Cardiac ventricle fibroblast (primary cell): ENCODE results near the gene UGT1A9. TPM values are rescaled to one million over a fixed set of nuclear protein-coding genes. Genes with fewer than 3 reads are reported as not detected.

ENCODE experiments used
- total RNA-seq: library from RNA; depleted of rRNA; stranded (reverse); fragments of >200 nt; gene quantifications from 2 replicates; pipeline ENCODE4 v1.2.3, GENCODE V29; 2015

Gene UGT1A9
- total RNA-seq, result not detected in 2 replicates

DNA sequence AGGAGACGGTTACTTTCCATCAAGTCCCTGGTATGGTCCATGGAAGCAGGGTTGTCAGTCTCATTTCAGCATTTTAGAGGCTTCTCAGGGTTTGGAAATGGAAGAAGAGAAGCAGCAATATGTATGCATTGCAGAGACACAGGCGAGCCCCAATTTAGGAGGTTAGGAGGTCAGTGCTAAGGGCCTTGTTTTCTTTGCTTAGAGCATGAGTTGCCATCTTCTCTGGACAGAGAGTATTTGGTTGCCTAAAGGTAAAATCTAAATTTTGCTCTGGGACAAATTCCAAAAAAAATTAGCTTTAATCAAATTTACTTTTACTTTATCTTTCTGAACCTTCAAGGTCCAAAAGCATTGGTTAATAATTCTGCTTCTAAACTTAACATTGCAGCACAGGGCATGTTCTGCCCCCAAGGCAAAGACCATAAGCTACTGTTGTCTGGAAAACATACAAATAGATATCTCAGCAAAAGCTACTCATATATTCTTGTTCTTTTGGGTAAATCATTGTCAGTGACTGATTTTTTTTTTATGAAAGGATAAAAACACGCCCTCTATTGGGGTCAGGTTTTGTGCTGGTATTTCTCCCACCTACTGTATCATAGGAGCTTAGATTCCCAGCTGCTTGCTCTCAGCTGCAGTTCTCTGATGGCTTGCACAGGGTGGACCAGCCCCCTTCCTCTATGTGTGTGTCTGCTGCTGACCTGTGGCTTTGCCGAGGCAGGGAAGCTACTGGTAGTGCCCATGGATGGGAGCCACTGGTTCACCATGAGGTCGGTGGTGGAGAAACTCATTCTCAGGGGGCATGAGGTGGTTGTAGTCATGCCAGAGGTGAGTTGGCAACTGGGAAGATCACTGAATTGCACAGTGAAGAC lies at the start of gene UGT1A9:
TSS of gene UGT1A9 (plus strand) at position 609 of the 872 bp plus-strand sequence. CDS start at position 646, 37 bp downstream.

DNA sequence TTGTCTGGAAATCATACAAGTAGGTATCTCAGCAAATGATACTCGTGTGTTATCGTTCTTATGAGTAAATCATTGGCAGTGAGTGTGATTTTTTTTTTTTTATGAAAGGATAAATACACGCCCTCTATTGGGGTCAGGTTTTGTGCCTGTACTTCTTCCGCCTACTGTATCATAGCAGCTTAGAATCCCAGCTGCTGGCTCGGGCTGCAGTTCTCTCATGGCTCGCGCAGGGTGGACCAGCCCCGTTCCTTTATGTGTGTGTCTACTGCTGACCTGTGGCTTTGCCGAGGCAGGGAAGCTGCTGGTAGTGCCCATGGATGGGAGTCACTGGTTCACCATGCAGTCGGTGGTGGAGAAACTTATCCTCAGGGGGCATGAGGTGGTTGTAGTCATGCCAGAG lies 35.4 kb upstream of the UGT1A9 start, which contains the start of gene UGT1A10:
TSS of gene UGT1A10 (plus strand) at position 143 of the 400 bp plus-strand sequence. CDS start at position 218, 75 bp downstream.

DNA sequence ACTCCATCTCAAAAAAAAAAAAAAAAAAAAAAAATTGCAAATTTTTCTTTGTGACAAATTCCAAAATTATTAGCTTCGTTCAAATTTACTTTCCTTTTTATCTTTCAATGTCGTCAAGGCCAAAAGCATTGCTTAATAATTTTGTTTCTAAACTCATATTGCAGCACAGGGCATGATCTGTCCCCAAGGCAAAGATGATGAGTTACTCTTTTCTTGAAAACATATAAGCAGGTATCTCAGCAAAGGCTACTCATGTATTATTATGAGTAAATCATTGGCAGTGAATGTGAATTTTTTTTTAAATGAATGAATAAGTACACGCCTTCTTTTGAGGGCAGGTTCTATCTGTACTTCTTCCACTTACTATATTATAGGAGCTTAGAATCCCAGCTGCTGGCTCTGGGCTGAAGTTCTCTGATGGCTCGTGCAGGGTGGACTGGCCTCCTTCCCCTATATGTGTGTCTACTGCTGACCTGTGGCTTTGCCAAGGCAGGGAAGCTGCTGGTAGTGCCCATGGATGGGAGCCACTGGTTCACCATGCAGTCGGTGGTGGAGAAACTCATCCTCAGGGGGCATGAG lies 9.9 kb downstream of the UGT1A9 start, which contains the start of gene UGT1A7:
TSS of gene UGT1A7 (plus strand) at position 381 of the 579 bp plus-strand sequence. CDS start at position 418, 37 bp downstream.

DNA sequence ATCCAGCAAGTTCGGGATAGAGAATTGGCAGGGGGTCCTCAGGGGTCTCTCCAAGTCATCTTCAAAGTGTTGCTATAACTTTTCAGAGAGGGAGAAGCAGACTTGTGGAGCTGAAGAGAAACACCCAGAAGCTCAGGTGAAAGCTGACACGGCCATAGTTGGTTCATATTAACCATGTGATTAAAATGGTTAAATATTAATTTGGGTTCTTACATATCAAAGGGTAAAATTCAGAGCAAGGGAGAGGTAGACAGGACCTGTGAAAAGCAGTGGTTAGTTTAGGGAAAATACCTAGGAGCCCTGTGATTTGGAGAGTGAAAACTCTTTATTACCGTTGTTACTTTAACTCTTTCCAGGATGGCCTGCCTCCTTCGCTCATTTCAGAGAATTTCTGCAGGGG lies 20.9 kb downstream of the UGT1A9 start, which contains the start of gene UGT1A6:
TSS of gene UGT1A6 (plus strand) at position 243 of the 400 bp plus-strand sequence. CDS start at position 358, 115 bp downstream.

DNA sequence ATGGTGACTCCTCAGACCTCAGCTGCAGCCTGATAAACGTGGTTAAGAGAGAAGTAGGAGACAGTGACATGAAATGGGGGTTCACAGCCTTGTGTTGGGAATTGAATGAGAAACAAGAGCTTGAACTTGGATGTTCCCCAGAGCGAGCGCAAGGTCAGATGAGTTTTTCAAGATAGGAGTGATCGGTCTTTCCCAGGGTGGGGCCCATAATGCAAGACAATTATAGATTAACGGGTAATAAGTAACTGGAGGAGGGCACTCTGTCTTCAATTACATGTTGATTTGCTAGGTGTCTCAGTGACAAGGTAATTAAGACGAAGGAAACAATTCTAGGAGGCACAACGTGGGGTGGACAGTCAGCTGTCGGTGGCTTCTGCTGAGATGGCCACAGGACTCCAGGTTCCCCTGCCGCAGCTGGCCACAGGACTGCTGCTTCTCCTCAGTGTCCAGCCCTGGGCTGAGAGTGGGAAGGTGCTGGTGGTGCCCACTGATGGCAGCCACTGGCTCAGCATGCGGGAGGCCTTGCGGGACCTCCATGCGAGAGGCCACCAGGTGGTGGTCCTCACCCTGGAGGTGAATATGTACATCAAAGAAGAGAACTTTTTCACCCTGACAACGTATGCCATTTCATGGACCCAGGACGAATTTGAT lies 41.0 kb downstream of the UGT1A9 start, which contains the start of gene UGT1A5:
TSS of gene UGT1A5 (plus strand) at position 297 of the 651 bp plus-strand sequence. CDS start at position 382, 85 bp downstream.

DNA sequence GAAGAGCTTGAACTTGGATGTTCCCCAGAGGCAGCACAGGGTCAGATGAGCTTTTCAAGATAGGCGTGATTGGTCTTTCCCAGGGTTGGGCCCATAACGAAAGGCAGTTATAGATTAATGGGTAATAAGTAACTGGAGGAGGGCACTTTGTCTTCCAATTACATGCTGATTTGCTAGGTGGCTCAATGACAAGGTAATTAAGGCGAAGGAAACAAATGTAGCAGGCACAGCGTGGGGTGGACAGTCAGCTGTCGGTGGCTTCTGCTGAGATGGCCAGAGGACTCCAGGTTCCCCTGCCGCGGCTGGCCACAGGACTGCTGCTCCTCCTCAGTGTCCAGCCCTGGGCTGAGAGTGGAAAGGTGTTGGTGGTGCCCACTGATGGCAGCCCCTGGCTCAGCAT lies 46.9 kb downstream of the UGT1A9 start, which contains the start of gene UGT1A4:
TSS of gene UGT1A4 (plus strand) at position 185 of the 400 bp plus-strand sequence. CDS start at position 270, 85 bp downstream.

DNA sequence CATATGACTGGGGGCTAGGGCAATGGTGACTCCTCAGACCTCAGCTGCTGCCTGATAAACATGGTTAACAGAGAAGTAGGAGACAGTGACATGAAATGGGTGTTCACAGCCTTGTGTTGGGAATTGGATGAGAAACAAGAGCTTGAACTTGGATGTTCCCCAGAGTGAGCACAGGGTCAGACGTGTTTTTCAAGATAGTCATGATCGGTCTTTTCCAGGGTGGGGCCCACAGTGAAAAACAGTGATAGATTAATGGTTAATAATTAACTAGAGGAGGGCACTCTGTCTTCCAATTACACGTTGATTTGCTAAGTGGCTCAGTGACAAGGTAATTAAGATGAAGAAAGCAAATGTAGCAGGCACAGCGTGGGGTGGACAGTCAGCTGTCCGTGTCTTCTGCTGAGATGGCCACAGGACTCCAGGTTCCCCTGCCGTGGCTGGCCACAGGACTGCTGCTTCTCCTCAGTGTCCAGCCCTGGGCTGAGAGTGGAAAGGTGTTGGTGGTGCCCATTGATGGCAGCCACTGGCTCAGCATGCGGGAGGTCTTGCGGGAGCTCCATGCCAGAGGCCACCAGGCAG lies 57.1 kb downstream of the UGT1A9 start, which contains the start of gene UGT1A3:
TSS of gene UGT1A3 (plus strand) at position 320 of the 579 bp plus-strand sequence. CDS start at position 405, 85 bp downstream.

DNA sequence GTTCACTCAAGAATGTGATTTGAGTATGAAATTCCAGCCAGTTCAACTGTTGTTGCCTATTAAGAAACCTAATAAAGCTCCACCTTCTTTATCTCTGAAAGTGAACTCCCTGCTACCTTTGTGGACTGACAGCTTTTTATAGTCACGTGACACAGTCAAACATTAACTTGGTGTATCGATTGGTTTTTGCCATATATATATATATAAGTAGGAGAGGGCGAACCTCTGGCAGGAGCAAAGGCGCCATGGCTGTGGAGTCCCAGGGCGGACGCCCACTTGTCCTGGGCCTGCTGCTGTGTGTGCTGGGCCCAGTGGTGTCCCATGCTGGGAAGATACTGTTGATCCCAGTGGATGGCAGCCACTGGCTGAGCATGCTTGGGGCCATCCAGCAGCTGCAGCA lies 88.3 kb downstream of the UGT1A9 start, which contains the start of gene UGT1A1:
TSS of gene UGT1A1 (plus strand) at position 228 of the 400 bp plus-strand sequence. CDS start at position 246, 18 bp downstream.

DNA sequence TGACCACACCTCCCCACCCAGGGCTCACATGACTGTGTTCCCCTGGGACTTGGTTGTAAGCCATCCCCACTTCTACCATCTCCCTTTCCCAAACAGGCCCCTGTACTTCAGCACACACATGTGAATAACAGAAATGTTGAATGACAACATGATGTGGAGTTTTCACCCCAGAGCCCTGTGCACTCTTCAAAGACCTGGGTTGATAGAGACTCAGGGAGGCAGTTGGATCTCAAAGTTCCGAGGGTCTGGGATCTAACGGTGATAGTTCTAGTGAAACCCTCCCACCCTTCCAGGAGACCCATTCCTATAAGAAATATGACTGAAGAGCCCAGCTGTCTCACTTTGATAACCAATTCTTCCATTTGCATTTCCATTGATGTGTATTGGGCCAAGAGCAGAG lies 106.3 kb downstream of the UGT1A9 start, which contains the start of gene MROH2A:
TSS of gene MROH2A (plus strand) at position 301 of the 400 bp plus-strand sequence. CDS start 1,029 bp downstream, outside the sequence.

Other genes with a start within 250 kb of the UGT1A9 start
- gene USP40, start 105.1 kb upstream of the UGT1A9 start, total RNA-seq, result 29.2 and 33.7 TPM in 2 replicates
- gene UGT1A8, start 54.3 kb upstream of the UGT1A9 start, total RNA-seq, result not detected in 2 replicates
- gene UGT1A10, start 35.5 kb upstream of the UGT1A9 start, total RNA-seq, result not detected in 2 replicates
- not detected in 2 replicates for gene UGT1A7, start 10.0 kb downstream of the UGT1A9 start, total RNA-seq
- gene UGT1A6, start 21.0 kb downstream of the UGT1A9 start, total RNA-seq, result not detected in 2 replicates
- gene UGT1A5, start 41.0 kb downstream of the UGT1A9 start, total RNA-seq, result not detected in 2 replicates
- 0.34 TPM in 1 of 2 replicates, not detected in the other for gene UGT1A4, start 46.8 kb downstream of the UGT1A9 start, total RNA-seq
- not detected in 2 replicates for gene UGT1A3, start 57.1 kb downstream of the UGT1A9 start, total RNA-seq
- gene UGT1A1, start 88.4 kb downstream of the UGT1A9 start, total RNA-seq, result not detected in 2 replicates
- not detected in 2 replicates for gene MROH2A, start 106.4 kb downstream of the UGT1A9 start, total RNA-seq
- 2.6 and 3.9 TPM in 2 replicates for gene HJURP, start 182.6 kb downstream of the UGT1A9 start, total RNA-seq
- not detected in 2 replicates for gene TRPM8, start 245.5 kb downstream of the UGT1A9 start, total RNA-seq